Activated B cell treated with CpG ODN at 0.5 μM for 24 hours (primary cell): ENCODE results near the gene SMCO3. TPM values are rescaled to one million over a fixed set of nuclear protein-coding genes. Genes with fewer than 3 reads are reported as not detected.
A peak's percentile ranks its signal among the peaks of the same experiment; 100 is the strongest.

ENCODE experiments used
- ATAC-seq: fragments of 200-7000 bp; cut with Tn5 transposase; one replicate; pipeline ENCODE4 v1.10.0; 2021; ENCODE audit warnings: low read depth, mild to moderate bottlenecking, moderate library complexity
- CTCF ChIA-PET: fragments of 350-600 bp; sonication (Branson Sonifier 250); formaldehyde crosslinking; loops from one replicate; lab custom pipeline; 2021; ENCODE audit warnings: antibody characterized with exemption; lab: Charles Lee
- POLR2A ChIA-PET: fragments of 350-600 bp; sonication (Branson Sonifier 250); formaldehyde crosslinking; loops from one replicate; lab custom pipeline; 2021; ENCODE audit warnings: antibody characterized with exemption; lab: Charles Lee
- DNase-seq: peaks from one replicate; pipeline ENCODE4 v3.0.0; 2022
- H3K27ac Mint-ChIP-seq: one replicate; pipeline ENCODE4 v1.8.0; 2020; ENCODE audit warnings: mixed read lengths
- H3K27me3 Mint-ChIP-seq: one replicate; pipeline ENCODE4 v1.8.0; 2021; ENCODE audit warnings: mixed read lengths
- H3K36me3 Mint-ChIP-seq: one replicate; pipeline ENCODE4 v1.8.0; 2021; ENCODE audit warnings: low read depth, mixed read lengths
- H3K4me1 Mint-ChIP-seq: one replicate; pipeline ENCODE4 v1.8.0; 2021; ENCODE audit warnings: mixed read lengths
- H3K4me3 Mint-ChIP-seq: one replicate; pipeline ENCODE4 v1.8.0; 2020; ENCODE audit warnings: mild to moderate bottlenecking, mixed read lengths
- H3K9me3 Mint-ChIP-seq: one replicate; pipeline ENCODE4 v1.8.0; 2020; ENCODE audit warnings: mixed read lengths
- CTCF ChIP-seq: fragments of 200-600 bp; IDR thresholded peaks from one replicate; pipeline ENCODE4 v1.8.0; 2022; ENCODE audit warnings: antibody characterized with exemption, mild to moderate bottlenecking
- intact Hi-C: fragments of 100-400 bp; cut with micrococcal nuclease; formaldehyde crosslinking; loops from one replicate; pipeline ENCODE4 v1.15.1; 2024
- total RNA-seq: library from RNA; stranded (reverse); gene quantifications from 2 replicates; pipeline ENCODE4 v1.2.3, GENCODE V29; 2022

Gene SMCO3
- total RNA-seq, 1 donor from 2014 or later = not detected

GRCh38 chr12:14846042-14846587 is 32.1 kb upstream of the SMCO3 start:
- ATAC-seq = no peak

GRCh38 chr12:14845350-14845750 is 31.4 kb upstream of the SMCO3 start:
- TF ChIP-seq CTCF = peak; percentile 87
- Mint-ChIP-seq H3K4me1 (peaks cover 14% of the 10 kb centered on the region), H3K27me3 (no peaks in the 10 kb centered on the region), H3K27ac (peak overlapping the region; percentile 51), H3K36me3 (no peaks in the 10 kb centered on the region), H3K9me3 (no peaks in the 10 kb centered on the region), H3K4me3 (no peak overlapping the region)
- intact Hi-C loops = loop anchor here (1.0 to 10.0 kb wide), 13 partner anchors 39 to 679 kb away; partner anchors contain the start of genes ARHGDIB, C12orf60, MGP and RERG
- CTCF ChIA-PET = interaction anchor here (1.0 to 7.0 kb wide), 10 partner anchors 10 to 606 kb away, joined by 3 to 139 read pairs (median 4); partner anchors contain the start of gene RERG
- peak; percentile 81 for ATAC-seq
- DNase-seq = no peak
- POLR2A ChIA-PET = interaction anchor here (1.0 kb wide), 1 partner anchor 151 kb away, joined by 3 read pairs; no protein-coding TSS in a partner anchor

More at GRCh38 chr12:14846042-14846587, 32.1 kb upstream of the SMCO3 start:
- intact Hi-C loops = loop anchor here (10.0 kb wide), 1 partner anchor 679 kb away; no protein-coding TSS in a partner anchor
- CTCF ChIA-PET = interaction anchor here (1.0 to 7.0 kb wide), 11 partner anchors 9 to 606 kb away, joined by 3 to 139 read pairs (median 4); partner anchors contain the start of genes ERP27 and RERG
- Mint-ChIP-seq H3K36me3 (no peaks in the 10 kb centered on the region), H3K27me3 (no peaks in the 10 kb centered on the region), H3K27ac (no peak overlapping the region), H3K4me3 (no peak overlapping the region), H3K4me1 (peaks cover 13% of the 10 kb centered on the region), H3K9me3 (no peaks in the 10 kb centered on the region)
- POLR2A ChIA-PET = interaction anchor here (0.6 to 1.0 kb wide), 2 partner anchors 150 to 375 kb away, joined by 3 to 4 read pairs; partner anchors contain the start of gene RERG
- no peak for DNase-seq
- TF ChIP-seq CTCF = no peak

- TF ChIP-seq CTCF = no peak
- intact Hi-C loops = loop anchor here (2.0 to 10.0 kb wide), 6 partner anchors 40 to 680 kb away; partner anchors contain the start of genes C12orf60, MGP and WBP11
- Mint-ChIP-seq H3K27me3 (no peaks in the 10 kb centered on the region), H3K4me3 (no peak overlapping the region), H3K27ac (no peak overlapping the region), H3K4me1 (peaks cover 14% of the 10 kb centered on the region), H3K36me3 (no peaks in the 10 kb centered on the region), H3K9me3 (no peaks in the 10 kb centered on the region)
- no peak for DNase-seq
- POLR2A ChIA-PET = interaction anchor here (1.6 kb wide), 1 partner anchor 151 kb away, joined by 3 read pairs; no protein-coding TSS in a partner anchor
- ATAC-seq = no peak
- CTCF ChIA-PET = interaction anchor here (0.8 to 7.0 kb wide), 4 partner anchors 8 to 376 kb away, joined by 3 to 139 read pairs (median 14); partner anchors contain the start of gene RERG
Measured at GRCh38 chr12:14844401-14844800, 30.4 kb upstream of the SMCO3 start.

- no peak for ATAC-seq
- H3K9me3 Mint-ChIP-seq = no peaks in the 10 kb centered on the region
- ChIA-PET CTCF (interaction anchor here (1.0 to 7.0 kb wide), 2 partner anchors 152 to 426 kb away, joined by 3 to 139 read pairs; no protein-coding TSS in a partner anchor), POLR2A (interaction anchor here (1.6 kb wide), 1 partner anchor 152 kb away, joined by 3 read pairs; no protein-coding TSS in a partner anchor)
- DNase-seq = no peak
- H3K36me3 Mint-ChIP-seq = no peaks in the 10 kb centered on the region
- TF ChIP-seq CTCF = no peak
- H3K27ac Mint-ChIP-seq = no peak within 1 kb of the TSS
- no peaks in the 10 kb centered on the region for H3K27me3 Mint-ChIP-seq
- H3K4me1 Mint-ChIP-seq = peaks cover 14% of the 10 kb centered on the region
- intact Hi-C loops = loop anchor here (10.0 kb wide), 1 partner anchor 681 kb away; no protein-coding TSS in a partner anchor
- no peak within 1 kb of the TSS for H3K4me3 Mint-ChIP-seq
Measured at GRCh38 chr12:14843425-14843887, 29.5 kb upstream of the SMCO3 start, which contains the start of gene ART4. TSS of gene ART4 (minus strand) at chr12:14843526. CDS start at chr12:14843113, 413 bp downstream.

GRCh38 chr12:14842315-14842714 is 28.3 kb upstream of the SMCO3 start:
- DNase-seq (no peak), ATAC-seq (no peak)
- no peak for TF ChIP-seq CTCF
- Mint-ChIP-seq H3K9me3 (no peaks in the 10 kb centered on the region), H3K4me3 (no peak overlapping the region), H3K27ac (no peak overlapping the region), H3K36me3 (no peaks in the 10 kb centered on the region), H3K27me3 (no peaks in the 10 kb centered on the region), H3K4me1 (peaks cover 14% of the 10 kb centered on the region)
- CTCF ChIA-PET = interaction anchor here (1.3 kb wide), 1 partner anchor 153 kb away, joined by 4 read pairs; no protein-coding TSS in a partner anchor
- POLR2A ChIA-PET = no interaction called here
- intact Hi-C loops = loop anchor here (10.0 kb wide), 1 partner anchor 682 kb away; no protein-coding TSS in a partner anchor
